Measurements from ENCODE around the gene ADAMTS16.

The ADAMTS16 gene

GRCh38 chr5:5276951-5277517, 136.9 kb downstream of the ADAMTS16 start:
- in situ Hi-C loops (cut with MboI; ENCODE audit: low sequenced_read_pairs) = no loop called here

GRCh38 chr5:5278201-5278814, 138.2 kb downstream of the ADAMTS16 start:
- in situ Hi-C loops (cut with MboI; ENCODE audit: low sequenced_read_pairs) = no loop called here

DNA sequence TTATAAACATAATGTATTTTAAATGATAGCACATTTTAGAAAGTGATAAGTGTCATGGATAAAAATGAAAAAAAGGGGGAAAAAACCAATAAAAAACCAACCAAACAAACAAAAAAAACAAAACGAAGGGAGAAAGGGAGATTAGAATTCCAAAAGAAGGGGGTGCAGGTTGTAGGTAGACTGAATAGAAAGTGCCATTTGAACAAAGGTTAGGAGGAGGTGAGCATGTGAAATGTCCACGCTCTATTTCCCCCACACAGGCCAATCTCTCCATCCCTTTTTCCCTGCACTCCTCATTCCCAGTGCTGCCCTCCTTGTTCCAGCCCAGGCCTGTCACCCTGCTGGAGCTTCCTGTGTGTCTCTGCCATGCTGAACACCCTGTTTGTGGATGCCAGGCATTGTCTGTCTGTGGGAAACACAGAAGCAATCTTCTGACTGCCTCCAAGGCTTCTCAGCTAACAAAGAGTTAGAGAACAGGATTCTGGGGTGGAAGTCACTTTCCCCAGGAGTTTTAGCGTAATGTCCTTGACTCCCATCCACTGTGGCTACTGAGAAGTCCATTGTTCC, 138.8 kb downstream of the ADAMTS16 start:
- in situ Hi-C loops (cut with MboI; ENCODE audit: low sequenced_read_pairs) = no loop called here

GRCh38 chr5:5285906-5286305, 145.8 kb downstream of the ADAMTS16 start:
- in situ Hi-C loops (cut with MboI; ENCODE audit: low sequenced_read_pairs) = no loop called here

DNA sequence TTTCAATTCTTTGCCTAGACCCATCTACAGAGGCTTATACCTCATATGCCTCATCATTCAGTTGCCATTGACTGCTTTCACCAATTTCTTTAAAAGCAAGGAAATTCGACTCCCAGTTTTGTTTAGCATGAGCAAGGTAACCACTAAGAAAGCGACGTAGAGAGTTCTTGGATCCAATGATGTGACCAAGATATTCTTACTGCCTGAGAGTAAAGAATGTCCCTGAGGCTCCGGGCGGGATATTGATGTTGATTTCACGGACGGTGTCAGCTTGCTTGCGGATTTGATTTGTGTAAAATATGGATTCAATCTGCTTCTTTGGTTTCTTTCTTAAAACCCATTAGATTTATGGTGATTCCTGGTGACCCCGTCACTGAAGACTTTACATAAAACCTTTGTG, 147.3 kb downstream of the ADAMTS16 start:
- in situ Hi-C loops (cut with MboI; ENCODE audit: low sequenced_read_pairs) = no loop called here

DNA sequence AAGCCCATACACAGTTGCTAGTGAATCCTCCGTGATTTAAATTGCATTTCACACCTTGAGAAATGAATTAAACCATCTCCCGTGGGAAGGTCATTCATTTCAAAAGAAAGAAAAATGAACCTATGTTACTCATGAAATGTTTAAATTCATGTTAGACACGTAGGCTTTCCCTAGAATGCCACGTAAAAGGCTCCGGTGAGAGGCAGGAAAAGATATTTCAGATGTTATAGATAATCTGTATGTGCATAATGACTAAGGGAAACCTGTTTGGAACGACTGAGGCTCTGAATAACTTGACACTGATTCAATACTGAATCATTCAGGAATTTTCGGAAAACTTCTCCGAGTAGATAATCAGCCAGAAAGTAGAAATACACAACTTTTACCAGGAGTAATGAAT, 148.1 kb downstream of the ADAMTS16 start:
- in situ Hi-C loops (cut with MboI; ENCODE audit: low sequenced_read_pairs) = no loop called here

GRCh38 chr5:5289537-5289936, 149.4 kb downstream of the ADAMTS16 start:
- in situ Hi-C loops (cut with MboI; ENCODE audit: low sequenced_read_pairs) = no loop called here

- in situ Hi-C loops (cut with MboI; ENCODE audit: low sequenced_read_pairs) = no loop called here
Observed at GRCh38 chr5:5290674-5291334, 150.7 kb downstream of the ADAMTS16 start.

DNA sequence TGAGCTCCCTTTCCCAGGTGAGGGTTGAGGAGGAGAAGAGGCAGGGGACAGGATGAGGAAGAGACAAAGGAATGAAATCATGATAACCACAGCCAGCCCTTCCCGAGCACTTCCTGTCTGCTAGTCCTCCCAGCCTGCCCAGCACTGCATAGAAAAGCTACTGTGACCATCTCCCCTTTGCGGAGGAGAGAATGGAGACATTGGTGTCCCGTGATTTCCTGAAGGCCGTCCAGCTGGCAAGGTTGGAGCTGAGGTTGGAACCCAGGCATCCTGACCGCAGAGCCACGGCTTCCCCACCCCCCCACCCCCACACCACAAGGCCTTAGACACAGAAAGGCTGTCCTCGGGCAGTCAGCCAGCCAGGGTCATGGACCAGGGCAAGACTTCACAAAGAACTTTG, 151.2 kb downstream of the ADAMTS16 start:
- in situ Hi-C loops (cut with MboI; ENCODE audit: low sequenced_read_pairs) = no loop called here

GRCh38 chr5:5293029-5293428, 152.9 kb downstream of the ADAMTS16 start:
- in situ Hi-C loops (cut with MboI; ENCODE audit: low sequenced_read_pairs) = no loop called here

DNA sequence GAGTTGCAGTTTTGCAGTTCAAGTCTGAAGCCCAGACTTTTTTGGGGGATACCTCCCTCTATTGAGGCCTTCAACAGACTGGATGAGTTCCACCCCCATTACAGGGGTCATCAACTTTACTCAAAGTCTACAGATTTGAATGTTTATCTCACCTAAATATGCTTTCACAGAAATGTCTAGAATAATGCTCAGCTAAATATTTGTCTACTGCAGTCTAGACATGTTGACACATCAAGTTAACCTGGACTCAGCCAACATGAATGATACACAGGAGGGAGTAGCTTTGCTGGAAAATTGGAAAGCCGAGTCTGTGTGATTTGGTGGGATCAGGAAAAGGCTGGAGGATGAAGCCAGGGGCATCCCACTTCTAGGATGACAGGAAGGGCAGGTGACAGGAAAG, 154.3 kb downstream of the ADAMTS16 start:
- in situ Hi-C loops (cut with MboI; ENCODE audit: low sequenced_read_pairs) = no loop called here

- in situ Hi-C loops (cut with MboI; ENCODE audit: low sequenced_read_pairs) = no loop called here
Observed at GRCh38 chr5:5295351-5295750, 155.2 kb downstream of the ADAMTS16 start.

GRCh38 chr5:5296051-5296450, 155.9 kb downstream of the ADAMTS16 start:
- in situ Hi-C loops (cut with MboI; ENCODE audit: low sequenced_read_pairs) = no loop called here

DNA sequence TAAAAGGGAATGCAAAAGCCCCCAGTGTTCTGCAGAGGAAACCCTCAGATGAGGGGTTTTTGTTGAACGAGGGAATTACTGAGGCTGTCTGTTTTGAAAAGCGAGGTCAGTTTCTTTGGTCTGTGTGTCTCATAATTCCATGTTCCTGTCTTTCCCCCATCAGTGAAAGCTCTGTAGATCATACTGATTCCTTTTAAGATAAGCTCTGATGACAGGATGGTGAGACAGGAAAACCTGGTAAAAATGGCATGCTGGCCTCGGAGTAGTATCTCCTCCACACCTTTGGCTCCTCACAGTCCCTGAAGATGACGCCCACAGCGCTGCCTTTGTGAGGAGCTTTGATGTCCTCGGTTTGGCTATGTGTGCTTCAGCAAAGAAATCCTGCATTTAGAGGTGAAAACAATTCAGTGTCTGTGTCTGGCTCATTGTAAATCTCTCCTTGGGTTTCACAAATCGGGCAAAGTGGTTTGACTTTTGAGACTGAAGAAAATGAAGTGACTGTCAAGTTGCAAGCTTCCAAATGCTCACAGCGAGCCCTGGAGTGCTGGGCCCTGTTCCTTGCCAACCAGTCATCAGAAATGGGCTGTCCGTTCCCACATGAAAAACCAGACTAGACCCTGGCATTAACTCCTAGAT, 157.4 kb downstream of the ADAMTS16 start:
- in situ Hi-C loops (cut with MboI; ENCODE audit: low sequenced_read_pairs) = no loop called here

- in situ Hi-C loops (cut with MboI; ENCODE audit: low sequenced_read_pairs) = no loop called here
Observed at GRCh38 chr5:5298068-5298633, 158.0 kb downstream of the ADAMTS16 start.

- in situ Hi-C loops (cut with MboI; ENCODE audit: low sequenced_read_pairs) = no loop called here
Observed at GRCh38 chr5:5298841-5299541, 158.9 kb downstream of the ADAMTS16 start.

- in situ Hi-C loops (cut with MboI; ENCODE audit: low sequenced_read_pairs) = no loop called here
Observed at GRCh38 chr5:5301176-5301575, 161.0 kb downstream of the ADAMTS16 start.

DNA sequence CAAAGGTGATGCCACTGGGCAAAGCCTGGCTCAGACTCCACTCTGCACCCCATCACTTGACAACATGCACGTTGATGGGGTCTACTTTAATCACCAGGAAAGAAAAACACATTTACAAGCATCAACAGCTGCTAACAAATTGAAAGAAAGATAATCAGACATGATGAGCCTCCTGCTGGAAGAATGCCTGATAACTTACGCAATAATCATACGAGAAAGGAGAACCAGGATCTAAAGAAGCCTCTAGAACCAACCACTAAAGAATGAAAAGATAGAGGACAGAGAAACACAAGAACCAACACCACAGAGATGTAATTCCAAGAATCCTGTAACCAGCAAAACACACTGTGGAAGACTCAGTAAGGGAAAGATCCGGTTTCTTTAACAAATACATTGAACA, 162.1 kb downstream of the ADAMTS16 start:
- in situ Hi-C loops (cut with MboI; ENCODE audit: low sequenced_read_pairs) = no loop called here

DNA sequence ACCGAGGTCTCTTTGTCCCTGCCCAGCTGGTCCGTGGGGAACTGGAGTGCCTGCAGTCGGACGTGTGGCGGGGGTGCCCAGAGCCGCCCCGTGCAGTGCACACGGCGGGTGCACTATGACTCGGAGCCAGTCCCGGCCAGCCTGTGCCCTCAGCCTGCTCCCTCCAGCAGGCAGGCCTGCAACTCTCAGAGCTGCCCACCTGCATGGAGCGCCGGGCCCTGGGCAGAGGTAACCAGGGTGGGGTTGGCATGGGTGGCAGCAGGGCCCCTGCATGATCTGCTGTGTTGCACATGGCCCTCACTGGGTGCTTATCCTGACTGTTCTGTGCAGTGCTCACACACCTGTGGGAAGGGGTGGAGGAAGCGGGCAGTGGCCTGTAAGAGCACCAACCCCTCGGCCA, 163.1 kb downstream of the ADAMTS16 start:
- in situ Hi-C loops (cut with MboI; ENCODE audit: low sequenced_read_pairs) = no loop called here

DNA sequence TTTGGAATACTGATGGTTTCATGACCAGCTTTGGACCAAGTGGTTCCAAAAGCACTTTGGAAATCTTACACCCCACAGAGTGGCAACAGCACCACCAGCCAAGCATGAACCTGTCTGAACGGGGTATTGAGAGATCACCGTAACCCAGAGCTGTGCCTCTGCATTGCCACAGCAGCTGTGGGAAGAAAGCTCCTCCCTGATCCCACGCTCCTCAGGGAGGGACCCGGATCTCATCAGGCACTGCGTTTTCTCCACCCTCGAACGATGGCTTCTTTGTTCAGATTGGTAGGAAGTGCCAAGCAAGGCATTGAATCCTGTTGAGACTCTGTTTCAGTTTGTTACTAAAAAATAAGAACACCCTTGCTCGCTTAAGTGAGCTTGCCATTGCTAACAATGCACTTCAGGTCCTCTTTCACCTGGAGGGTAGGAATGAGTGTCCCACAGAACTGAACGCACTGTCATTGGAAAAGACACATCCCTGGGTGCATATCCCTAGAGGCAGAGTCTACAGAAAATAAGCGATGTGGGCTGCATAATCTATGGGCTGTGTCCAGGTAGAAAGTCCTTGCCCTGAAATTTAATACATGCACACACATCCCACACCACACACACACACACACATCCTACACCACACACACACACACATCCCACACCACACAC, 164.4 kb downstream of the ADAMTS16 start:
- in situ Hi-C loops (cut with MboI; ENCODE audit: low sequenced_read_pairs) = no loop called here

Data from hTERT RPE-1 (cell line).